ENCODE results near the gene CDH1.
A peak's percentile ranks its signal among the peaks of the same experiment; 100 is the strongest.

Gene CDH1

DNA sequence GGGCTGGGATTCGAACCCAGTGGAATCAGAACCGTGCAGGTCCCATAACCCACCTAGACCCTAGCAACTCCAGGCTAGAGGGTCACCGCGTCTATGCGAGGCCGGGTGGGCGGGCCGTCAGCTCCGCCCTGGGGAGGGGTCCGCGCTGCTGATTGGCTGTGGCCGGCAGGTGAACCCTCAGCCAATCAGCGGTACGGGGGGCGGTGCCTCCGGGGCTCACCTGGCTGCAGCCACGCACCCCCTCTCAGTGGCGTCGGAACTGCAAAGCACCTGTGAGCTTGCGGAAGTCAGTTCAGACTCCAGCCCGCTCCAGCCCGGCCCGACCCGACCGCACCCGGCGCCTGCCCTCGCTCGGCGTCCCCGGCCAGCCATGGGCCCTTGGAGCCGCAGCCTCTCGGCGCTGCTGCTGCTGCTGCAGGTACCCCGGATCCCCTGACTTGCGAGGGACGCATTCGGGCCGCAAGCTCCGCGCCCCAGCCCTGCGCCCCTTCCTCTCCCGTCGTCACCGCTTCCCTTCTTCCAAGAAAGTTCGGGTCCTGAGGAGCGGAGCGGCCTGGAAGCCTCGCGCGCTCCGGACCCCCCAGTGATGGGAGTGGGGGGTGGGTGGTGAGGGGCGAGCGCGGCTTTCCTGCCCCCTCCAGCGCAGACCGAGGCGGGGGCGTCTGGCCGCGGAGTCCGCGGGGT, at the start of gene CDH1:
TSS of gene CDH1 (plus strand) at position 247 of the 684 bp plus-strand sequence. CDS start at position 371, 124 bp downstream.
- in situ Hi-C loops (cut with MboI; ENCODE audit: low pct_unique_long_range_greater_than_20kb, low sequenced_read_pairs, unreplicated experiment), result no loop called here

DNA sequence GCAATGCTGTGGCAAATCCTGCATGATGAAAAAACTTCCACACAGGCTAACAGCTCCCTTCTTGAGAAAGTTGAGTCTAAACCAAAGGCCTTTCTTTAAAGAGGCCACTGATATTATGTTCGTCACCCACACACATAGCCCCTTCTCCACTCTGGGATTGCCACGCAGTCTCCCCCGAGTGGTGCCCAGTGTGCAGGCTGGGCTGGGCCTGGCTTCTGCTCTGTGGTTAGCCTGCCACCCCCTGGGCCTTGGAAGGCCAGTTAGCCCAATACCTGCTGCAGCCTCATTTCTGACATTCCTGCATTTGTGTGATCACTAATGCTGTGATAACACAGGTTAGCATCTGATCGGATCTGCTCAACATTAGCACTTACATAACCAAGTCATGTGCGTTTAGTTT, 47.2 kb upstream of the CDH1 start:
- DNase-seq (ENCODE audit: low spot score), result no peak
- TF ChIP-seq, protein P1, sequence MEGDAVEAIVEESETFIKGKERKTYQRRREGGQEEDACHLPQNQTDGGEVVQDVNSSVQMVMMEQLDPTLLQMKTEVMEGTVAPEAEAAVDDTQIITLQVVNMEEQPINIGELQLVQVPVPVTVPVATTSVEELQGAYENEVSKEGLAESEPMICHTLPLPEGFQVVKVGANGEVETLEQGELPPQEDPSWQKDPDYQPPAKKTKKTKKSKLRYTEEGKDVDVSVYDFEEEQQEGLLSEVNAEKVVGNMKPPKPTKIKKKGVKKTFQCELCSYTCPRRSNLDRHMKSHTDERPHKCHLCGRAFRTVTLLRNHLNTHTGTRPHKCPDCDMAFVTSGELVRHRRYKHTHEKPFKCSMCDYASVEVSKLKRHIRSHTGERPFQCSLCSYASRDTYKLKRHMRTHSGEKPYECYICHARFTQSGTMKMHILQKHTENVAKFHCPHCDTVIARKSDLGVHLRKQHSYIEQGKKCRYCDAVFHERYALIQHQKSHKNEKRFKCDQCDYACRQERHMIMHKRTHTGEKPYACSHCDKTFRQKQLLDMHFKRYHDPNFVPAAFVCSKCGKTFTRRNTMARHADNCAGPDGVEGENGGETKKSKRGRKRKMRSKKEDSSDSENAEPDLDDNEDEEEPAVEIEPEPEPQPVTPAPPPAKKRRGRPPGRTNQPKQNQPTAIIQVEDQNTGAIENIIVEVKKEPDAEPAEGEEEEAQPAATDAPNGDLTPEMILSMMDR (IDR thresholded peaks at IDR 0.05; ENCODE audit: extremely low read depth, insufficient read depth, missing control alignments), result no peak

More for the DNA sequence above, at the start of gene CDH1:
- DNase-seq (ENCODE audit: low spot score), result peak; percentile 70
- TF ChIP-seq, protein P1 (IDR thresholded peaks at IDR 0.05; ENCODE audit: extremely low read depth, insufficient read depth, missing control alignments), result no peak

DNA sequence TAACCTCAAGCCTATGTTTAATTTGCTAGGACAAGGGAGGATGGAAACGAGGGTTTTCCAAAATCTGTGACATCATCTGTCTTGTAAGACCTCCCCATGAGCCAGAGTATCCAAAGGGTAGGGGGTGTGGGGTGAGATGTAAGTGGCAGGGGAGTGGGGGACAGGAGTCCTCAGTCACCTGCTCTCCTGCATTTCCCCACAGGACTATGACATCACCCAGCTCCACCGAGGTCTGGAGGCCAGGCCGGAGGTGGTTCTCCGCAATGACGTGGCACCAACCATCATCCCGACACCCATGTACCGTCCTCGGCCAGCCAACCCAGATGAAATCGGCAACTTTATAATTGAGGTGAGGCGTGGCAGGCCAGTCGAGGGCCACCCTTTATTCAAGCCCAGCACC, 41.5 kb upstream of the CDH1 start:
- TF ChIP-seq, protein P1 (IDR thresholded peaks at IDR 0.05; ENCODE audit: extremely low read depth, insufficient read depth, missing control alignments), result no peak
- in situ Hi-C loops (cut with MboI; ENCODE audit: low pct_unique_long_range_greater_than_20kb, low sequenced_read_pairs, unreplicated experiment), result no loop called here
- no peak for DNase-seq (ENCODE audit: low spot score)

More for the DNA sequence above, 47.2 kb upstream of the CDH1 start:
- in situ Hi-C loops (cut with MboI; ENCODE audit: low pct_unique_long_range_greater_than_20kb, low sequenced_read_pairs, unreplicated experiment), result no loop called here

DNA sequence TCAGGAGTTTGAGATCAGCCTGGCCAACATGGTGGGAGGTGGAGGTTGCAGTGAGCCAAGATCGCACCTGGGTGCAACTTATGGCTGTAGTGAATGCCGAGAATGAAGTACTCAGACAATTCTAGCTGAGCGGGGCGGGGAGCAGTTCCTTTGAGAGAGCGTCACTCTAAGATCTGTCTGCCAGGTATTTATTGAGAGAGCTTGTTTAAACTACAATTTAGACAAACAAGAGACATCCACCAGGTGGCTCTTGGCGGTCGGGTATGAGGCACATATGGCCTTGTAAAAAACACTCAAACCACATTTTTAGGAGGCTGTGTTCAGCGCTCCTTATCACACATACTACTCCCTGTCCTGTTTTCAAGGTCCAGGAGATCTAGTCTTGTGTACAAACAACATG, 40.6 kb upstream of the CDH1 start:
- in situ Hi-C loops (cut with MboI; ENCODE audit: low pct_unique_long_range_greater_than_20kb, low sequenced_read_pairs, unreplicated experiment), result no loop called here
- no peak for DNase-seq (ENCODE audit: low spot score)
- TF ChIP-seq, protein P1 (IDR thresholded peaks at IDR 0.05; ENCODE audit: extremely low read depth, insufficient read depth, missing control alignments), result no peak

DNA sequence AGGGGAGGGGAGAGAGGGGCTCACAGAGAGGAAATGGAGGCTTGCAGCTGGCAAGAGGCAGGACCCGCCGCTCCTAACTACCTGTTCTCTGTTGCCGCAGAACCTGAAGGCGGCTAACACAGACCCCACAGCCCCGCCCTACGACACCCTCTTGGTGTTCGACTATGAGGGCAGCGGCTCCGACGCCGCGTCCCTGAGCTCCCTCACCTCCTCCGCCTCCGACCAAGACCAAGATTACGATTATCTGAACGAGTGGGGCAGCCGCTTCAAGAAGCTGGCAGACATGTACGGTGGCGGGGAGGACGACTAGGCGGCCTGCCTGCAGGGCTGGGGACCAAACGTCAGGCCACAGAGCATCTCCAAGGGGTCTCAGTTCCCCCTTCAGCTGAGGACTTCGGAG, 39.0 kb upstream of the CDH1 start:
- in situ Hi-C loops (cut with MboI; ENCODE audit: low pct_unique_long_range_greater_than_20kb, low sequenced_read_pairs, unreplicated experiment), result no loop called here
- no peak for DNase-seq (ENCODE audit: low spot score)
- TF ChIP-seq, protein P1 (IDR thresholded peaks at IDR 0.05; ENCODE audit: extremely low read depth, insufficient read depth, missing control alignments), result no peak

DNA sequence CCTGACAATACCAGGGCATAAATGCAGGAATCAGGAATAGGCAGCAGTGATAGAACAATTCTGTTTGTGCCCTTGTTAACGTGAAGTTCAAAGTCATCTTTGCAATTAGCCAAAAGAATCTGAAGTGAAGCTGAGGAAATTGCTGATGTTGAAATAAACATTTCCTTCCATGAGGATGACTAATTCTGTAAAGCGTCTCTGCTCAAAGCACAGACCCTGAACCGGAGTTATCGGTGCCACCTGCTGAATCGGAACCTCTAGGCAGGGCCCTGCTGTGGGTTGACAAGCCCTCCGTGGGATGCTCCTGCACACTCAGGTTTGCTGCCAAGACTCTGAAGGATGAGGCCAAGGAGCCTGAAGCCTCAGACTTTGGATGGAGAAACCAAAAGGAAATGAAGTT, 37.0 kb upstream of the CDH1 start:
- in situ Hi-C loops (cut with MboI; ENCODE audit: low pct_unique_long_range_greater_than_20kb, low sequenced_read_pairs, unreplicated experiment), result loop anchor here (10.0 to 25.0 kb wide), 2 partner anchors 105 to 412 kb away; partner anchors contain the start of gene HAS3
- TF ChIP-seq, protein P1 (IDR thresholded peaks at IDR 0.05; ENCODE audit: extremely low read depth, insufficient read depth, missing control alignments), result no peak
- DNase-seq (ENCODE audit: low spot score), result no peak

Measured in GM13977 (cell line).